Nephron (organoid): ENCODE measurements around the gene OR14K1.
"Not testable (repeated sequence)": the region's sequence is repeated elsewhere in the genome, so short reads cannot be mapped to it uniquely, and the experiment has no call there.

ENCODE experiments used
- H3K27ac Mint-ChIP-seq, 3 experiments: 2 replicates each; pipeline ENCODE4 v1.8.0; 2020; ENCODE audit warnings: mixed read lengths in 3 of 3, mild to moderate bottlenecking in 2 of 3, moderate library complexity in 1 of 3
- H3K27me3 Mint-ChIP-seq: 2 replicates; pipeline ENCODE4 v1.8.0; 2021; ENCODE audit warnings: low read depth, mild to moderate bottlenecking, moderate library complexity, mixed read lengths
- H3K36me3 Mint-ChIP-seq: 2 replicates; pipeline ENCODE4 v1.8.0; 2020; ENCODE audit warnings: low read depth, mixed read lengths
- H3K4me1 Mint-ChIP-seq: 2 replicates; pipeline ENCODE4 v1.8.0; 2020; ENCODE audit warnings: mixed read lengths
- H3K4me3 Mint-ChIP-seq, 3 experiments: 2 replicates each; pipeline ENCODE4 v1.8.0; 2020; ENCODE audit warnings: mild to moderate bottlenecking in 3 of 3, mixed read lengths in 3 of 3, moderate library complexity in 2 of 3
- H3K9me3 Mint-ChIP-seq: 2 replicates; pipeline ENCODE4 v1.8.0; 2020; ENCODE audit warnings: mixed read lengths
- TF ChIP-seq, protein P1 (sequence below), 3 experiments: fragments of 200-600 bp; sonication (generic); IDR thresholded peaks; one replicate each; pipeline ENCODE4 v1.5.0; 2021; ENCODE audit warnings: antibody characterized with exemption in 3 of 3; ENCODE audit not compliant: unreplicated experiment in 3 of 3

Gene OR14K1

DNA sequence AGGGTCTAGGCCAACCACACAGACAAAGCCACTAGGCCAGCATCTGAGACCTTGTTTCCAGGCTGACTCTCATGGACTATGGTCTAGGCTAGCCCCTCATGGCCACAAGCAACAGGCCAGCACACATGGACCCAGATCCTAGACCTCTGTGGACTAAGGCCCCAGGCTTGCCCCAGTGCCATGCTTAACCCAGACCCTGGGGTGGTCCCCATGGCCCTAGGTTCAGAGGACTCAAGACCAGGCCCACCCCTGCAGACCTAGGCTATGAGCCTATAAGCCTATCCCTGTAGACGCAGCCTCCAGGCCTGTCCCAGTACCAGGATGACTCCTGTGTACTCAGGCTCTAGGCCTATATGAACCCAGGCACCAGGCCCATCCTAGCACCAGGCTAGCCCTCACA, 11.5 kb downstream of the OR14K1 start:
- H3K27me3 Mint-ChIP-seq = no peaks in the 10 kb centered on the region
- H3K27ac Mint-ChIP-seq = no peak overlapping the region
- no peaks in the 10 kb centered on the region for H3K4me1 Mint-ChIP-seq
- H3K9me3 Mint-ChIP-seq = peaks cover 11% of the 10 kb centered on the region
- no peak overlapping the region for H3K4me3 Mint-ChIP-seq
- no peaks in the 10 kb centered on the region for H3K36me3 Mint-ChIP-seq
- TF ChIP-seq, protein P1, sequence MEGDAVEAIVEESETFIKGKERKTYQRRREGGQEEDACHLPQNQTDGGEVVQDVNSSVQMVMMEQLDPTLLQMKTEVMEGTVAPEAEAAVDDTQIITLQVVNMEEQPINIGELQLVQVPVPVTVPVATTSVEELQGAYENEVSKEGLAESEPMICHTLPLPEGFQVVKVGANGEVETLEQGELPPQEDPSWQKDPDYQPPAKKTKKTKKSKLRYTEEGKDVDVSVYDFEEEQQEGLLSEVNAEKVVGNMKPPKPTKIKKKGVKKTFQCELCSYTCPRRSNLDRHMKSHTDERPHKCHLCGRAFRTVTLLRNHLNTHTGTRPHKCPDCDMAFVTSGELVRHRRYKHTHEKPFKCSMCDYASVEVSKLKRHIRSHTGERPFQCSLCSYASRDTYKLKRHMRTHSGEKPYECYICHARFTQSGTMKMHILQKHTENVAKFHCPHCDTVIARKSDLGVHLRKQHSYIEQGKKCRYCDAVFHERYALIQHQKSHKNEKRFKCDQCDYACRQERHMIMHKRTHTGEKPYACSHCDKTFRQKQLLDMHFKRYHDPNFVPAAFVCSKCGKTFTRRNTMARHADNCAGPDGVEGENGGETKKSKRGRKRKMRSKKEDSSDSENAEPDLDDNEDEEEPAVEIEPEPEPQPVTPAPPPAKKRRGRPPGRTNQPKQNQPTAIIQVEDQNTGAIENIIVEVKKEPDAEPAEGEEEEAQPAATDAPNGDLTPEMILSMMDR (IDR thresholded peaks at IDR 0.05; ENCODE audit: unreplicated experiment in 3 of 3) = no peak

DNA sequence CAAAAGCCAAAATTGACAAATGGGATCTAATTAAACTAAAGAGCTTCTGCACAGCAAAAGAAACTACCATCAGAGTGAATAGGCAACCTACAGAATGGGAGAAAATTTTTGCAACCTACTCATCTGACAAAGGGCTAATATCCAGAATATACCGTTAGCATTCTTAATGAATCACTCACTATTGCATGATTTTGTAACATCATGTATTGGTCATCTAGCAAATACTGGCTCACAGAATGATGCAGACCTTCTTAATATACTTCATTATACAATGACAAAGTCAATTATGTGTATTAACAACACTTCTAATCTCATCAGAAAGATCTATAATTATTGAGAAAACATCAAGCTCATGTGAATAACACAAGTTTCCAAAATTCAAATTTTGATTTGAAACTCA, 15.9 kb downstream of the OR14K1 start:
- H3K4me3 Mint-ChIP-seq, H3K36me3 Mint-ChIP-seq, H3K4me1 Mint-ChIP-seq, H3K27ac Mint-ChIP-seq, H3K27me3 Mint-ChIP-seq: not testable (repeated sequence)
- H3K9me3 Mint-ChIP-seq = peaks cover 17% of the 10 kb centered on the region

DNA sequence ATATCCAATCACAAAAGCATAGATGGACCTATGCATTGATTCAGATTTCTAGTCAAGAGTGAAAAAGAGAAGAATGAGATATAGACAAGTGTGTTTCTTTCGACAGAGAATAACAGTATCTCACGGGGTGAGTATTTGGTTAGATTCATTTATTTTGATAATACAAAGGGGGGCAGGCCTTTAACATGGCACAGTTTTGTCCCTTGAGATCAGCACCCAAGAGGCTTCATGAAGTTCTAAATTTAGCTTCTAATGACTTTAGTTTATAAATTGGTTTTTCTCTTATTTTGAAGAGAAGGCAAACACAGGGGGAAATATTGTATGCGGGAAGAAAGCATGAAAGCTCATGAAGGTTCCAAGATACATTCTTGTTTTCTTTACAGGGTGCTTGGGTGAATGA, 22.0 kb downstream of the OR14K1 start, which contains the start of gene OR1C1:
TSS of gene OR1C1 (minus strand) at position 101 of the 400 bp plus-strand sequence. CDS start 2,150 bp downstream, outside the sequence.
- Mint-ChIP-seq H3K36me3 (no peaks in the 10 kb centered on the region), H3K4me1 (no peaks in the 10 kb centered on the region), H3K9me3 (peaks cover 13% of the 10 kb centered on the region), H3K4me3 (no peak within 1 kb of the TSS), H3K27ac (no peak within 1 kb of the TSS), H3K27me3 (peaks cover 3% of the 10 kb centered on the region)
- TF ChIP-seq, protein P1 (IDR thresholded peaks at IDR 0.05; ENCODE audit: unreplicated experiment in 3 of 3) = no peak

DNA sequence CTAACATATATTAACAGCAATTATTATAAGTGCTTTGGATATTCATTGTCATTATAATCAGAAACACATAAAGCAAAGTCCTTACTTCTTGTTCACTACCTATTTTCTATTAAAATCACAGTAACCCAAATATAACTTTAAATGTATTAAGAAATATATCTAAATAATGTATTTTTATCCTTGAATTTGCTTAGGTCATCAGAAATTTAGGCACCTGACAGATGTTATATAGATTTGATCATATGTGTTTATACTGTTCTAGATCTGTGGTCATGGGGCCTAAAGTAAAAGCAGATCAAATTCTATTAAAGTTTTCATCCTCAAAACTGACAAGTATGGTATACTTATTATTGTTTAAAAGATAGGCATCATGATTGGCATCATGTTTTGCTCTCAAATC, 31.2 kb downstream of the OR14K1 start:
- Mint-ChIP-seq H3K27ac (no peak overlapping the region), H3K4me1 (no peaks in the 10 kb centered on the region), H3K9me3 (peaks cover 2% of the 10 kb centered on the region), H3K27me3 (peaks cover 3% of the 10 kb centered on the region), H3K36me3 (no peaks in the 10 kb centered on the region), H3K4me3 (no peak overlapping the region)
- TF ChIP-seq, protein P1 (IDR thresholded peaks at IDR 0.05; ENCODE audit: unreplicated experiment in 3 of 3) = no peak
